Bone marrow (tissue), 2 donors: Measurements from ENCODE around the gene PDGFD.

Source experiments
- DNase-seq, 2 donors: peaks; one replicate each; lab custom pipeline; 2025; lab: John Stamatoyannopoulos, UW

The PDGFD gene

GRCh38 chr11:103883856-103884255 is 280.1 kb downstream of the PDGFD start:
- DNase-seq = no peak

GRCh38 chr11:103883291-103883690 is 280.7 kb downstream of the PDGFD start:
- DNase-seq = no peak

- DNase-seq = no peak
Measured at GRCh38 chr11:103881584-103881983, 282.4 kb downstream of the PDGFD start.

GRCh38 chr11:103880968-103881367 is 283.0 kb downstream of the PDGFD start:
- no peak for DNase-seq

GRCh38 chr11:103878646-103879045 is 285.3 kb downstream of the PDGFD start:
- DNase-seq = no peak

- DNase-seq = no peak
Measured at GRCh38 chr11:103877221-103877620, 286.7 kb downstream of the PDGFD start.

GRCh38 chr11:103875855-103876510 is 288.0 kb downstream of the PDGFD start:
- DNase-seq = no peak

- DNase-seq = no peak
Measured at GRCh38 chr11:103872748-103873147, 291.2 kb downstream of the PDGFD start.

GRCh38 chr11:103871923-103872551 is 291.9 kb downstream of the PDGFD start:
- no peak for DNase-seq

GRCh38 chr11:103870821-103871309 is 293.1 kb downstream of the PDGFD start:
- no peak for DNase-seq

- no peak for DNase-seq
Measured at GRCh38 chr11:103867481-103867880, 296.5 kb downstream of the PDGFD start.

- no peak for DNase-seq
Measured at GRCh38 chr11:103863497-103863896, 300.4 kb downstream of the PDGFD start.

- DNase-seq = no peak
Measured at GRCh38 chr11:103862802-103863174, 301.2 kb downstream of the PDGFD start.

- DNase-seq = no peak
Measured at GRCh38 chr11:103862094-103862801, 301.7 kb downstream of the PDGFD start.
